ENCODE measurements around the gene EHD1. TPM values are rescaled to one million over a fixed set of nuclear protein-coding genes. Genes with fewer than 3 reads are reported as not detected.

The EHD1 gene
- total RNA-seq, 1 experiment from 2014 or later: 340 TPM

DNA sequence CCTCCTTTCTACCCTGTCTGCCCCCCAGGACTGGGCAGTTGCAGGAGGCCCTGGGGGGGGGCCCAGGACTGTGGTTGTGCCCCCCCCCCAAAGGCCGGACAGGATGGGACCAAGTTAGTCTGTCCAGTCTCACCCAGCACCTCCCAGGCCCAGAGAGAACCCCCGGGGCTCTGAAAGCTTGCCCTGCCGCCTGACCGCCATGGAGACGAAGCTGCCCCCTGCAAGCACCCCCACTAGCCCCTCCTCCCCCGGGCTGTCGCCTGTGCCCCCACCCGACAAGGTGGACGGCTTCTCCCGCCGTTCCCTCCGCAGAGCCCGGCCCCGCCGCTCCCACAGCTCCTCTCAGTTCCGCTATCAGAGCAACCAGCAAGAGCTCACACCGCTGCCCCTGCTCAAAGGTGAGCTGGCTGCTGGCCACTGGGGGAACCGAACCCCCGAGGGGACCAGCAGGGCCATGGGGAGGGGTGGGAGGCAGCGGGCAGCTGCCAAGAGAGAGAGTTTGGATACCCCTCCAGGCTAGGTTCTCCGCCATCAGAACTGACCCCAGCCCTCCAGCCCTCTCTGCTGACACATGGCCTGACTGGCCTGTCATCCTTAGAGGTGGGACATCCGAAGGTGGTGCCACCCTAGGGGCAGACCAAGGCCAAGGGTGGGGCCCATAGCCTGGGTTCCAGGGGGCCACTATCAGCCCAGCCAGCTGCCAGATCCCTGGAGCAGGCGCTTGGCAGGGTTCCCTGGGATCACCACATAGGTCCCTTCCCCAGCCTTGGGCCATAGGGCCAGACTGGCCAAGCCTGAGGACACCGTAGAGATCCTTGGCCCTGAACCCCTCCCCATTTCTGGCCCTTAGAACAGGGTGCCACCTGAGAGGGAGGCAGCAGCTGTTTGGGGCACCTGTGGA lies 47.4 kb upstream of the EHD1 start:
- H3K4me1 ChIP-seq (ENCODE audit: insufficient read depth, low read length): peaks cover 13% of the 10 kb centered on the region; the same call in 1 of the 2 replicates
- no peak overlapping the region for H3K27ac ChIP-seq (ENCODE audit: low read length)
- CTCF ChIA-PET: no interaction called here
- H3K4me2 ChIP-seq (ENCODE audit: low read length): peak overlapping the region; percentile 95
- H3K4me3 ChIP-seq (ENCODE audit: low read length): peak overlapping the region; percentile 95
- DNase-seq: no peak
- no peak for ATAC-seq
- BruUV-seq (replicated peaks): no TSS peak
- POLR2A ChIA-PET (ENCODE audit: unreplicated experiment): no interaction called here
- no peaks in the 10 kb centered on the region for H3F3A ChIP-seq (ENCODE audit: low read length, unreplicated experiment)
- no peaks in the 10 kb centered on the region for H4K20me1 ChIP-seq (ENCODE audit: low read length)
- H3K27me3 ChIP-seq (ENCODE audit: low read length): no peaks in the 10 kb centered on the region
- intact Hi-C loops (cut with micrococcal nuclease): loop anchor here (2.0 kb wide), 1 partner anchor 81 kb away; no protein-coding TSS in a partner anchor
- peaks cover 4% of the 10 kb centered on the region; the same call in 1 of the 2 replicates for H3K79me2 ChIP-seq (ENCODE audit: low read length)
- no peaks in the 10 kb centered on the region for H3K9me3 ChIP-seq (ENCODE audit: low read length)
- TF ChIP-seq EZH2 (IDR thresholded peaks at IDR 0.05; ENCODE audit: low read length, unreplicated experiment): no peak
- peaks cover 5% of the 10 kb centered on the region; the same call in 1 of the 2 replicates for H3K36me3 ChIP-seq (ENCODE audit: low read depth, low read length)
- peak overlapping the region; percentile 71 for H3K9ac ChIP-seq (ENCODE audit: low read length)
- peak overlapping the region; percentile 98 for H2AFZ ChIP-seq (ENCODE audit: low read length)
- no peaks in the 10 kb centered on the region for H3K9me2 ChIP-seq (replicated peaks; ENCODE audit: low read length)

- H3K79me2 ChIP-seq (ENCODE audit: low read length): peaks cover 4% of the 10 kb centered on the region; the same call in 1 of the 2 replicates
- no peaks in the 10 kb centered on the region for H3K9me2 ChIP-seq (replicated peaks; ENCODE audit: low read length)
- H3K27me3 ChIP-seq (ENCODE audit: low read length): no peaks in the 10 kb centered on the region
- peak overlapping the region; percentile 95 for H3K4me3 ChIP-seq (ENCODE audit: low read length)
- H3K36me3 ChIP-seq (ENCODE audit: low read depth, low read length): no peaks in the 10 kb centered on the region
- peak overlapping the region; percentile 98 for H2AFZ ChIP-seq (ENCODE audit: low read length)
- no peaks in the 10 kb centered on the region for H3K9me3 ChIP-seq (ENCODE audit: low read length)
- TF ChIP-seq EZH2 (IDR thresholded peaks at IDR 0.05; ENCODE audit: low read length, unreplicated experiment) (no peak), EZH2phosphoT487 (IDR thresholded peaks at IDR 0.05; ENCODE audit: borderline replicate concordance, low read length) (no peak)
- TF ChIP-seq, protein P1, sequence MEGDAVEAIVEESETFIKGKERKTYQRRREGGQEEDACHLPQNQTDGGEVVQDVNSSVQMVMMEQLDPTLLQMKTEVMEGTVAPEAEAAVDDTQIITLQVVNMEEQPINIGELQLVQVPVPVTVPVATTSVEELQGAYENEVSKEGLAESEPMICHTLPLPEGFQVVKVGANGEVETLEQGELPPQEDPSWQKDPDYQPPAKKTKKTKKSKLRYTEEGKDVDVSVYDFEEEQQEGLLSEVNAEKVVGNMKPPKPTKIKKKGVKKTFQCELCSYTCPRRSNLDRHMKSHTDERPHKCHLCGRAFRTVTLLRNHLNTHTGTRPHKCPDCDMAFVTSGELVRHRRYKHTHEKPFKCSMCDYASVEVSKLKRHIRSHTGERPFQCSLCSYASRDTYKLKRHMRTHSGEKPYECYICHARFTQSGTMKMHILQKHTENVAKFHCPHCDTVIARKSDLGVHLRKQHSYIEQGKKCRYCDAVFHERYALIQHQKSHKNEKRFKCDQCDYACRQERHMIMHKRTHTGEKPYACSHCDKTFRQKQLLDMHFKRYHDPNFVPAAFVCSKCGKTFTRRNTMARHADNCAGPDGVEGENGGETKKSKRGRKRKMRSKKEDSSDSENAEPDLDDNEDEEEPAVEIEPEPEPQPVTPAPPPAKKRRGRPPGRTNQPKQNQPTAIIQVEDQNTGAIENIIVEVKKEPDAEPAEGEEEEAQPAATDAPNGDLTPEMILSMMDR (conservative IDR thresholded peaks at IDR 0.05; ENCODE audit: low read depth, low read length): no peak
- peak overlapping the region; percentile 95 for H3K4me2 ChIP-seq (ENCODE audit: low read length)
- H3K4me1 ChIP-seq (ENCODE audit: insufficient read depth, low read length): peaks cover 13% of the 10 kb centered on the region; the same call in 1 of the 2 replicates
- H3F3A ChIP-seq (ENCODE audit: low read length, unreplicated experiment): no peaks in the 10 kb centered on the region
- no peak overlapping the region for H3K27ac ChIP-seq (ENCODE audit: low read length)
- H4K20me1 ChIP-seq (ENCODE audit: low read length): no peaks in the 10 kb centered on the region
- ATAC-seq: peak; percentile 21
- no peak for DNase-seq
- ChIA-PET POLR2A (ENCODE audit: unreplicated experiment) (interaction anchor here (0.6 kb wide), 1 partner anchor 9 kb away, joined by 5 read pairs; no protein-coding TSS in a partner anchor), CTCF (no interaction called here)
- H3K9ac ChIP-seq (ENCODE audit: low read length): peak overlapping the region; percentile 71
- intact Hi-C loops (cut with micrococcal nuclease): loop anchor here (1.0 to 2.0 kb wide), 3 partner anchors 82 to 102 kb away; partner anchors contain the start of genes ARL2 and SNX15
- no TSS peak for BruUV-seq (replicated peaks)
Observed at GRCh38 chr11:64924910-64925284, 46.5 kb upstream of the EHD1 start.

DNA sequence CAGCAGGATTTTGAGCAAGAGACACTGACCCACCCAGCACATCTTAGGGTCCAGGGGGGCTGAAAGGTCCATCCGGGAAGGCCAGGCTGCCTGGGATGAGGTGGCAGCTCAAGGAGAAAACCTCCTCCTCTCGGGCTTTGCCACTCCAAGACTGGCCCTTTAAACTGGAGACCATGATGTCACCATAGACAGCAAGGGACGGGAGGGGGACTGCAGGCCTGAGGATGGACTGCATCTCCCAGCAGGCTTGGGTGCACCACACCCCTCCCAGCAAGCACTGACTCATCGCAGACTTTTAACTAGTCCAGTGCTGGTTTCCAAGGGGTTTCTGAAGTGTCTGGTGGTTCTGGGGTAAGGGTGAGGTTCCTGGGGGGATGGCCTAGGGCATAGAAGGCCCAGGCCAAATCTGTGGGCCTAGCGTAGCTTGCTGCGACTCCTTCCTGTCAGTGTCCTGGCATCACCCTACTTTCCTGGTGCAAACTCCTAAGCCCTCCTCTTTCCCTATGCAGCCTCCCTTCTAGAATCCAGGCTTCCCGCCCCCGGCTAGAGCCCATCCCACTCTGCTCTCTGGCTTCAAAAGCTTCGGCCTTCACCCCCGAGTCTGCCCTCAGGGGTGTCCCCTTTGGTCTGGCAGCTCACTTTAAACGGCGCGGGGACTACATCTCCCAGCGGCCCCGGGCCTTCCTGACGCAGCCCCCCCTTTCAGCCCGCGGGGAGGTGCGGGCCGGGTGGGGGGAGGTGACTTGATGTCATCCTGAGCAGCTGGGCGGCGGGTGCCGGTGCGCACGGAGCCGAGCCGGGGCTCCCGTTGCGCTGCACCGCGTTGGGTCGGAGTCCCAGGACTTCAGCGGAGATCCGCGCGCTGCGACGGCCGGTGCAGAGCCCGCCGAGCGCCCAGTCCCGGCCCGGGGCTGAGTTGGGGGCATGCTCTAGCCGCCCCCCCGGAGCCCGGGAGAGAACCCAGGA lies 45.8 kb upstream of the EHD1 start, which contains the start of gene PPP2R5B:
Gene PPP2R5B, plus strand, starts transcription at position 746 of the 966 bp plus-strand sequence. CDS start 1,046 bp downstream, outside the sequence.
- Histone ChIP-seq H3K79me2 (ENCODE audit: low read length) (peaks cover 4% of the 10 kb centered on the region; the same call in 1 of the 2 replicates), H4K20me1 (ENCODE audit: low read length) (no peaks in the 10 kb centered on the region), H3K9me2 (replicated peaks; ENCODE audit: low read length) (no peaks in the 10 kb centered on the region), H3K27me3 (ENCODE audit: low read length) (no peaks in the 10 kb centered on the region), H3K4me1 (ENCODE audit: insufficient read depth, low read length) (peaks cover 13% of the 10 kb centered on the region; the same call in 1 of the 2 replicates), H3K4me3 (ENCODE audit: low read length) (peak within 1 kb of the TSS; percentile 95), H3F3A (ENCODE audit: low read length, unreplicated experiment) (no peaks in the 10 kb centered on the region), H3K36me3 (ENCODE audit: low read depth, low read length) (no peaks in the 10 kb centered on the region), H3K9me3 (ENCODE audit: low read length) (no peaks in the 10 kb centered on the region), H3K27ac (ENCODE audit: low read length) (peak within 1 kb of the TSS; percentile 37), H2AFZ (ENCODE audit: low read length) (peak within 1 kb of the TSS; percentile 98), H3K4me2 (ENCODE audit: low read length) (peak within 1 kb of the TSS; percentile 95), H3K9ac (ENCODE audit: low read length) (peak within 1 kb of the TSS; percentile 71)
- CTCF ChIA-PET: interaction anchor here (0.5 kb wide), 1 partner anchor 67 kb away, joined by 13 read pairs; no protein-coding TSS in a partner anchor
- DNase-seq (peak; percentile 97), ATAC-seq (peak; percentile 94)
- intact Hi-C loops (cut with micrococcal nuclease): loop anchor here (1.0 to 2.0 kb wide), 3 partner anchors 83 to 103 kb away; partner anchors contain the start of genes ARL2 and SNX15
- POLR2A ChIA-PET (ENCODE audit: unreplicated experiment): interaction anchor here (0.6 kb wide), 2 partner anchors 8 to 102 kb away, joined by 4 to 5 read pairs; no protein-coding TSS in a partner anchor
- no peak for TF ChIP-seq EZH2 (IDR thresholded peaks at IDR 0.05; ENCODE audit: low read length, unreplicated experiment)
- BruUV-seq (replicated peaks): no TSS peak
